IPS-18a (cell line): ENCODE results near the gene FIGLA.

Experiments used
- H3K27ac ChIP-seq: one replicate; pipeline ENCODE4 v1.5.1; 2013; ENCODE audit warnings: low read length
- H3K27me3 ChIP-seq: one replicate; pipeline ENCODE4 v1.6.1; 2013; ENCODE audit warnings: mild to moderate bottlenecking, low read length; ENCODE audit not compliant: control insufficient read depth, insufficient read depth
- H3K36me3 ChIP-seq: one replicate; pipeline ENCODE4 v1.6.1; 2013; ENCODE audit warnings: low read depth, low read length; ENCODE audit not compliant: control insufficient read depth
- H3K4me1 ChIP-seq: one replicate; pipeline ENCODE4 v1.6.1; 2013; ENCODE audit warnings: low read depth, low read length; ENCODE audit not compliant: control insufficient read depth
- H3K4me3 ChIP-seq: one replicate; pipeline ENCODE4 v1.5.1; 2013; ENCODE audit warnings: low read length
- H3K9ac ChIP-seq: one replicate; pipeline ENCODE4 v1.6.1; 2013; ENCODE audit warnings: mild to moderate bottlenecking, low read length, moderate library complexity
- H3K9me3 ChIP-seq: one replicate; pipeline ENCODE4 v1.6.1; 2013; ENCODE audit warnings: low read depth, low read length; ENCODE audit not compliant: control insufficient read depth

The FIGLA gene

DNA sequence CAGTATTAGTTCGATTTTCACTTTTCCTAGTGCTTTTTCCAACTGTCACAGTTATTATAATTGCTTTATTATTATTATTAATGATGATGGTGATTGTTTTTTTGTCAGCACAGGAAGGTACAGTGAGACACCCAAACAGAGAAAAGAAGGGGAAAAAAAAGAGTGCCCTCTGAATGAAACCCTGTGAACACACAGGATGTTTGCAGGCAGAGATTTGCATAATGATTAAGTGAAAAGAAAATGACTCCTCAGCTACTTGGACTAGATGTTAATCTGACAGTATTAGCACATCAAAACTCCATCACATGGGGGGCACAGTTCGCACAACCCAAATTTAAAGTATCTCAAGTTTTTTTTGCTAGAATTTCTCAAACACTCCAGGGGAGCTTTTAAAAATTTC lies 55.4 kb downstream of the FIGLA start:
- Histone ChIP-seq H3K9ac (peak overlapping the region; percentile 7), H3K36me3 (no peaks in the 10 kb centered on the region), H3K27ac (peak overlapping the region; percentile 12), H3K9me3 (no peaks in the 10 kb centered on the region), H3K27me3 (no peaks in the 10 kb centered on the region), H3K4me1 (peaks cover 52% of the 10 kb centered on the region), H3K4me3 (peak overlapping the region; percentile 31)

GRCh38 chr2:70733646-70734180 lies 56.7 kb downstream of the FIGLA start:
- Histone ChIP-seq H3K27ac (peak overlapping the region; percentile 10), H3K9me3 (no peaks in the 10 kb centered on the region), H3K36me3 (no peaks in the 10 kb centered on the region), H3K27me3 (no peaks in the 10 kb centered on the region), H3K4me3 (peak overlapping the region; percentile 31), H3K9ac (peak overlapping the region; percentile 29), H3K4me1 (peaks cover 64% of the 10 kb centered on the region)

- Histone ChIP-seq H3K27ac (peak overlapping the region; percentile 14), H3K36me3 (no peaks in the 10 kb centered on the region), H3K9ac (peak overlapping the region; percentile 29), H3K27me3 (no peaks in the 10 kb centered on the region), H3K4me3 (peak overlapping the region; percentile 31), H3K4me1 (peaks cover 71% of the 10 kb centered on the region), H3K9me3 (no peaks in the 10 kb centered on the region)
These were observed 57.4 kb downstream of the FIGLA start for GRCh38 chr2:70732766-70733645.

DNA sequence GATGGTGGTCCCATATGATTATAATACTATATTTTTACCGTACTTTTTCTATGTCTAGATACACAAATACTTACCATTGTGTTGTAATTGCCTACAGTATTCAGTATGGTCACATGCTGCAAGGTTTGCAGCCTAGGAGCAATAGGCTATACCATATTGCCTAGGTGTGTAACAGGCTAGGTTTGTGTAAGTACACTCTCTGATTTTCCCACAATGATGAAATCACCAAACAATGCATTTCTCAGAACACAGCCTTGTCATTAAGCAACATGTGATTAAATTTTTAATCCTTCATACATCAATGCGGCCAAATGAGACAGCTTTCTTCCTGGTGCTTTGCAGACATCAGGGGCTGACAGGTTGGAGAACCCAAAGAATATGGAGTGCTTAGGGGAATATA lies 59.7 kb downstream of the FIGLA start:
- Histone ChIP-seq H3K27me3 (no peaks in the 10 kb centered on the region), H3K9me3 (no peaks in the 10 kb centered on the region), H3K4me1 (peaks cover 64% of the 10 kb centered on the region), H3K4me3 (no peak overlapping the region), H3K27ac (no peak overlapping the region), H3K36me3 (no peaks in the 10 kb centered on the region), H3K9ac (no peak overlapping the region)

DNA sequence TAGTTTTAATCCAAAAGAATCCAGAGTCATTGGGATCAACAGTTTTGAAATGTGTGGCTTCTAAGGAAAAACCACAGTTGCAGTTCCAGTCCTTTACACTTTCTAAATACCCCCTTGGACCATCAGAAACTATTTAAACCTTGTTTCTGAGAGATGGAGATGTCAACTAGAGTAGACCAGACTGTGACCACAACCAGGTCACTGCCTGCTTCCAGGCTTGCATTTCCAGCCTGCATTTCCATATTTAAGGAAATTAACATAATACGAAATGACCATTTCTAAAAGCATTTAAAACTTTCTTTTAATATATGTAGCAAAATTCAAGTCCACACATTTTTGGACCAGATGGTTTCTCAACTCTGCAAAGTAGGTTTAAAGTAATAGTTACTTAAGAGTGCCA lies 60.8 kb downstream of the FIGLA start:
- no peak overlapping the region for H3K9ac ChIP-seq
- no peak overlapping the region for H3K4me3 ChIP-seq
- no peaks in the 10 kb centered on the region for H3K27me3 ChIP-seq
- H3K4me1 ChIP-seq, result peaks cover 55% of the 10 kb centered on the region
- H3K36me3 ChIP-seq, result no peaks in the 10 kb centered on the region
- no peaks in the 10 kb centered on the region for H3K9me3 ChIP-seq
- no peak overlapping the region for H3K27ac ChIP-seq

DNA sequence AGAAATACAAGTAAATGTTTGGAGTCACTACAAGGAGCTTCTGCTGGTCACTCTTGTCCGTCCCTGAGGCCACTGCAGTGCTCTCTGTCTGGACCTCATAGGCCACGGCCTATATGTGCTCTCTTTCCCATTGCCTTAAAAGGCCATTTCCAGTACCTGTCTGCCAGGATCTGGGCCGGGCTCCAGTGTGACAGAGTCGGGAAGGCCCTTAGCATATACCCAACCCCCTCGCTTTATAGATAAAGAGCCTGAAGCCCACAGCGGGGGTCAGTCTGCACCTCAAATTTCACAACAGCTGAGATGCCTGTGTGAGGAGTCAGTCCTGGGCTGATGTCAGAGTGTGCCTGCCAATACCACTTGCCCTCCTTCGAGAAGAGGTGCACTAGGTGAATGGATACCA lies 62.3 kb downstream of the FIGLA start:
- Histone ChIP-seq H3K4me3 (no peak overlapping the region), H3K36me3 (no peaks in the 10 kb centered on the region), H3K9ac (no peak overlapping the region), H3K27ac (no peak overlapping the region), H3K27me3 (no peaks in the 10 kb centered on the region), H3K4me1 (peaks cover 40% of the 10 kb centered on the region), H3K9me3 (no peaks in the 10 kb centered on the region)
